ENCODE measurements around the gene LMNTD2. TPM values are rescaled to one million over a fixed set of nuclear protein-coding genes. Genes with fewer than 3 reads are reported as not detected.
"Not testable (repeated sequence)": the region's sequence is repeated elsewhere in the genome, so short reads cannot be mapped to it uniquely, and the experiment has no call there.

Gene LMNTD2
- total RNA-seq, 8 experiments from 2014 or later = 0.29 to 5.4 (median 0.88) TPM

DNA sequence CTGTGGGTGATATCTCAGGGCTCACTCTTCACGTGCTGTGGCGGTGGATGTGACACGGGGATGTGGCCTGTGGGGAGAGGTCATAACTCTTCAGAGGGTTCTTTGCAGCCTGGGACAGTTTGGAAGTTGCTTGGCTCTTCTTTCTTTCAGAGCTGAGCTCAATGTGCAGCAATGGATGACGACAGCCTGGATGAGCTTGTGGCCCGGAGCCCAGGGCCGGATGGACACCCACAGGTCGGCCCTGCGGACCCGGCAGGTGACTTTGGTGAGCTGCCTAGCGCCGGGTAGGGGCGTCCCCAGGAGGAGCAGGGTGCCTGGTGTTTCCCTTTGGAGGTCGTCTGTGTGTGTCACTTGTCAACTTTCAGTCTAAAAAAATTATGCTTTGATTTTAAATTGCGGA is 20.8 kb upstream of the LMNTD2 start:
- in situ Hi-C loops (cut with MboI; ENCODE audit: low pct_unique_long_range_greater_than_20kb in 2 of 9, low sequenced_read_pairs in 9 of 9, unreplicated experiment in 9 of 9) = no loop called here
- 56 to 100% (median 85%) methylated on average over 2 to 7 of the region's 14 CpGs; no CpG with 5 or more reads in 5 of the 10 experiments for WGBS, 10 experiments
- peaks cover 14 to 21% of the 10 kb centered on the region in 2 donors for H3K4me1 ChIP-seq (replicated peaks in 1 of 2)
- no peak for ATAC-seq (replicated peaks in 6 of 8)
- H3K4me3 ChIP-seq = no peak overlapping the region
- H3K27ac ChIP-seq = no peak overlapping the region

DNA sequence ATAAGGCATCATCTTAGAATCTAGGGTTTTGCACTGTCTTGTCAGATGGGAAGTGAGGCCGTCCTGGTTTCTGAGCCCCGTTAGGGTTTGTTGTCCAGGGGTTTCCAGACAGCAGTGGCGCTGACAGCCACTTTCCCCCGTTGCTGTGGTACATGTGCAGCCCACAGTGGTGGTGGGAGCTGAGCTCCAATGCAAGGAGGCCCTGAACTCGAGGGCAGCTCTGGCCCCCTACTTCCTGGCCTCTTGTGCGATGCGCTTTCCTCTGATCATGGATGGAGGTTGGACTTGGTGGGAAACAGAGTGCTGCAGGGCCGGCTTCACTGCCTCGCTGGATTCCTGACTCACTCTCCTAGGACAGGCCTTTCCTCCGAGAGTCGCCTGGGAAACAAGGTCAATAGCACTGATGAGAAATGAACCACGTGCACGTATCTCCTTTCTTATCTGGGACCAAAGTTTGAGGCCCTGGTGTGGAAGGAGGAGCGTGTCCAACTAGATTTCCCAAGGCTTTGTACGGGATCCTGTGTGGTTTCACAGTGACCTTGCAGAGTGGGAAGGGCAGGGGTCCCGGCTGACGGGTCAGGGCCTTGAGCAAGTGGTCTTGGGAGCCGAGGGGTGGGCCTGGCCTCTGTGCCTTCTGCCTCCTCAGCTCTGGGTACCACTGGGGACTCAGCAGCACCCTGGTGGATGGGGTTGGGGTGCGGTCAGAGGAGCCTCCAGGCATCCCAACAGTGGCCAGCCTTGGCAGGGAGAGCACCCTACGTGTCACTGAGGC is 19.5 kb upstream of the LMNTD2 start:
- ATAC-seq (replicated peaks in 6 of 8) = peak in 1 of 8 experiments; percentile 20
- Histone ChIP-seq H3K27ac (no peak overlapping the region), H3K4me1 (replicated peaks in 1 of 2) (peaks cover 14 to 21% of the 10 kb centered on the region in 2 donors), H3K4me3 (no peak overlapping the region)
- in situ Hi-C loops (cut with MboI; ENCODE audit: low pct_unique_long_range_greater_than_20kb in 2 of 9, low sequenced_read_pairs in 9 of 9, unreplicated experiment in 9 of 9) = no loop called here
- 60 to 100% (median 79%) methylated on average over 1 to 11 of the region's 20 CpGs; no CpG with 5 or more reads in 4 of the 10 experiments for WGBS, 10 experiments

DNA sequence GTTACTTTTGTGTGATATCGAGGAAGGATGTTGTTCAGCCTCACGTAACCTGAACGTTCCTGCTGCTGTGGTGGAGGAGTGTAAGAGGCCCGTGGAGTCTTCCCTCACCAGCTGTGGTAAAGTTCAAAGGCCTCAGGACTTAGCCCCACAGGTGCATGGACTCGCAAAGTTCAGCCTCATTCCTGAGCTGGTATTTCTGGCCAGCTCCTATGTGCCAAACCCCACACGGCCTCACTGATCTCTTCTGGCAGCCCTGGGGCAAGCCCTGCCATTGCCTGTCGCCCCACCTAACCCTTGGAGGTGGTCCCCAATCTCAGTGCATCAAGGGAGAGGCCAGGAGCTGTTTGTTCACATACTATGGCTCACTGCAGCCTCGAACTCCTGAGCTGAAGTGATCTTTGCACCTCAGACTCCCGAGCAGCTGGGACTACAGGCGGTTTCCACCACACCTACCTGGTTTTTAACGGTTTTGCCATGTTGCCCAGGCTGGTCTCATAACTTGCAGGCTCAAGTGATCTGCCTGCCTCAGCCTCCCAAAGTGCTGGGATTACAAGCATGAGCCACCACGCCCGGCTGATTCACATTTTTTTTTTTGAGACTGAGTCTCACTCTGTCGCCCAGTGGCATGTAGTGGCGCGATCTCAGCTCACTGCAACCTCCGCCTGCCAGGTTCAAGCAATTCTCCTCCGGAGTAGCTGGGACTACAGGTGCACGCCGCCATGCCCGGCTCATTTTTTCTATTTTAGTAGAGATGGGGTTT is 17.9 kb upstream of the LMNTD2 start:
- ATAC-seq (replicated peaks in 6 of 8) = no peak
- Histone ChIP-seq H3K4me1 (replicated peaks in 1 of 2) (peaks cover 18 to 26% of the 10 kb centered on the region in 2 donors), H3K4me3 (peak overlapping the region in 2 of 5 donors; percentile 87 to 89), H3K27ac (no peak overlapping the region)
- in situ Hi-C loops (cut with MboI; ENCODE audit: low pct_unique_long_range_greater_than_20kb in 2 of 9, low sequenced_read_pairs in 9 of 9, unreplicated experiment in 9 of 9) = no loop called here
- 46 to 100% (median 71%) methylated on average over 1 to 10 of the region's 21 CpGs; no CpG with 5 or more reads in 2 of the 10 experiments for WGBS, 10 experiments

DNA sequence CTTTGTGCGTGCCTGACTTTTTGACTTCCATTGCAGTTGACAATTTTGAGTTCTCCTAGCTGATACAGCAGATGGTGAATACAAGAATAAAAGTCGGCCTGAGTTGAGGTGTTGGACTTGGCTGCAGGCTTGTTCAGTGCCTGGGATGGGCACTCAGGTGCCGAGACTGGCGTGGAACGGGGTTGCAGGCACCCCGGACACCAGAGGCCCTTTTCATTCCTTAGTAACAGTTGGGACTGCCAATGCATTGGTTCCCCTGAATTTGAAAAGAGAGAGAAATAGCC is 17.0 kb upstream of the LMNTD2 start:
- peak overlapping the region in 1 of 2 donors; percentile 100 for H3K27ac ChIP-seq

DNA sequence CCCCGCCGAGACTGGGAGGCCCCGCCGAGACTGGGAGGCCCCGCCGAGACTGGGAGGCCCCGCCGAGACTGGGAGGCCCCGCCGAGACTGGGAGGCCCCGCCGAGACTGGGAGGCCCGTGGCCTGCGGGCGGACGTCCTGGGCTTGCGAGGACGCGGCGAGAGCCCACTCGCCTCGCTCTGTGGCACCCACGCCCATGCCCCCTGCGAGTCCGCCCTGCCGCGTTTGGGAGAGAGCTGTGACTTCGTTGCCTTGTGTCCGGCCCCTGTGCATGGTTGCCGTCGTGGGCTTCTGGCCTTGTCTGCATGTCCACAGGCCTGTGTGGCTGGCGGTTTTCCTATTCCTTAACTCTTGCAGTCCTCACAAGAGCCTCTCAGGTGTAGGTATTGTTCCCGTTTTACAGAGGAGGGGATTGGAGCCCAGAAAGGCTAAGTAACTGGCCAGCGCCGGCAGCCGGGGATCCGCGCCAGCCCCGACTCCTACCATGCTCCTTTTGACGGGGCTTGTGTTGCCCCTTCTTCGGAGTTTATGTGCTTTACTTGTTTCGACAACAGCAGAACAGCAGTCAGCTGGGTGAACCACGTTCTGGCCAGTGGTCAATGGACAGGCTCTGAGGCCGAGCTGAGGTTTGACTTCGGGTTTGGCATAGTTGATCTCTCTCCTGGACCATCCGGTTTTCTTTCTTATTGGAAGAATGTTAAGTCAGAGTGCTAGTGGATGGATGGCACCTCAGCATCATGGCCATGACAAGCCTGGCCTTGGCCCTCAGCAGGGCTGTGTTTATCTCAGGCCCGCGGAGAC is 16.5 kb upstream of the LMNTD2 start:
- peaks cover 19 to 26% of the 10 kb centered on the region in 2 donors for H3K4me1 ChIP-seq (replicated peaks in 1 of 2)
- peak overlapping the region; percentile 79 to 90 (median 87) for H3K4me3 ChIP-seq
- in situ Hi-C loops (cut with MboI; ENCODE audit: low pct_unique_long_range_greater_than_20kb in 2 of 9, low sequenced_read_pairs in 9 of 9, unreplicated experiment in 9 of 9) = no loop called here
- peak in 1 of 8 experiments; percentile 10 for ATAC-seq (replicated peaks in 6 of 8)
- peak overlapping the region; percentile 33 to 100 for H3K27ac ChIP-seq
- WGBS, 10 experiments = 0 to 83% (median 6%) methylated on average over 1 to 12 of the region's 48 CpGs; no CpG with 5 or more reads in 1 of the 10 experiments

More for the DNA sequence above, 17.0 kb upstream of the LMNTD2 start:
- 0 to 100% (median 41%) methylated on average over 1 to 4 of the region's 6 CpGs; no CpG with 5 or more reads in 2 of the 10 experiments for WGBS, 10 experiments
- Histone ChIP-seq H3K4me3 (peak overlapping the region; percentile 79 to 90 (median 87)), H3K4me1 (replicated peaks in 1 of 2) (peaks cover 19 to 26% of the 10 kb centered on the region in 2 donors)
- in situ Hi-C loops (cut with MboI; ENCODE audit: low pct_unique_long_range_greater_than_20kb in 2 of 9, low sequenced_read_pairs in 9 of 9, unreplicated experiment in 9 of 9) = no loop called here
- no peak for ATAC-seq (replicated peaks in 6 of 8)

DNA sequence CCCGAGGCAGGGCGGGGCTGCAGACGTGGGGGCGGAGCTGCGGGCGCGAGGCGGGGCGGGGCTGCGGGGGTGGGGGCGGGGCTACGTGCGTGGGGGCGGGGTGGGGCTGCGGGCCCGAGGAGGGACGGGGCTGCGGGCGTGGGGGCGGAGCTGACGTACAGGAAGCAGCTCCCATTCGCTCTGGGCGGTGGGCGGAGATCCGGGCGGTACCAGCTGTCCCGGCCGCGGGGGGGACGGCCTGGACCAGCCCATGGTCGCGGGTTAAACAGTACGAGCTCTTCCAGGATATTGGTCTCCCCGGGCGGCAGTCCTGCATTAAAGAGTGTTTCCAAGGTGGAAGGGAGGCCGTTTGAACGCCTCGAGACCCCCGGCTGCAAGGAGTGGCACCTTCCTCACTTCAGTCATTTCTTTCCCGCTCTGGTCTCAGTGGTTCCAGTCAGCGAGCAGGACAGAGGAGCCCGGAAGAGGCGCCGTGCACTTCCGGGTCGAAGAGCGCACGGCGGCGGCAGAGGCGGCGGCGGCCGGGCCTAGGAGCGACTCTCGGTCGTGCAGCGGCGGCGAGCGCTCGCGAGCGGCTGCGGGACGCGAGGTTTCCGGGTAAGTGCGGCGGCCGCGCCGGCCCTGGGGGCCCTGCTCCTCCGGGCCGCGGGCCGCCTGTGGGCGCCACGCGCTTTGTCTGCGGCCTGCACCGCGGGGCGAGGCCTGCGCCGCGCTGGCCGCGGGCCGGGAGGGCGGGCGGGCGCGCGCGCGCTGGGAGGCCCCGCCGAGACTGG is 15.6 kb upstream of the LMNTD2 start, which contains the start of gene PHRF1:
Gene PHRF1, plus strand, starts transcription at position 475 of the 773 bp plus-strand sequence. CDS start 5,043 bp downstream, outside the sequence.
- in situ Hi-C loops (cut with MboI; ENCODE audit: low pct_unique_long_range_greater_than_20kb in 2 of 9, low sequenced_read_pairs in 9 of 9, unreplicated experiment in 9 of 9) = no loop called here
- Histone ChIP-seq H3K27ac (peak within 1 kb of the TSS; percentile 98 to 100), H3K4me1 (replicated peaks in 1 of 2) (peaks cover 19 to 28% of the 10 kb centered on the region in 2 donors), H3K4me3 (peak within 1 kb of the TSS; percentile 79 to 90 (median 87))
- ATAC-seq (replicated peaks in 6 of 8) = peak; percentile 81 to 93 (median 85)
- 0% methylated on average over 1 to 4 of the region's 99 CpGs; no CpG with 5 or more reads in 8 of the 10 experiments for WGBS, 10 experiments

DNA sequence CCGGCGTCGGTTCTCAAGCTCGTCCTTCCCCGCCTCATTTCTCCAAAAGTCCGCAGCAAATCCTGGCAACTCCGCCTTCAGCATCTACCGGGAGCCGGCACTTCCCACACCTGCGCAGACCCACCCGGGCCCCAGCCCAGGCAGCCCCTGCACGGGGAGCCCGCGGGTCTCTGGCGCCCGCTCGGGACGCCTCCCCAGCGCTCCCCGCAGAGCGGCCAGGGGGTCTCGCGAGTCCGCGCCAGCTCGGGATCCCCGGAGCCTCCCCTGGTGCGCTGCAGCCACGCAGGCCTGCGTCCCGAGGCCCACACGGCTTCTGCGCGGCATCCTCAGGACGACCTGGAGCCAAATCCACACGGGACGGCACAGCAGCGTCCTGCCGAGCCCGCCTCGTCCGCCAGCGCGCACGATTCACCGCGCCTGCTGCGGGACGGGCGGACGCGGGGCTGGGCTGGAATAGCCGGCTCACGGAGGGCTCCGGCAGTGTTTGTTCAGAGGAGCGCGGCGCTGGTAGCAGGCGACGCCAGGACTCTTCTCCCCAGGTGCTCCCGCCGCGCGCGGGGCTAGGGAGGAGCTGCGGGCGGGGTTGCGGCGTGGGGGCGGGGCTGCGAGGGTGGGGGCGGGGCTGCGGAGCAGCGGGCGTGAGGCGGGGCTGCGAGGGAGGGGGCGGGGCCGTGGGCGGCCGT is 14.9 kb upstream of the LMNTD2 start:
- in situ Hi-C loops (cut with MboI; ENCODE audit: low pct_unique_long_range_greater_than_20kb in 2 of 9, low sequenced_read_pairs in 9 of 9, unreplicated experiment in 9 of 9) = no loop called here
- WGBS, 10 experiments = 0% methylated on average over 6 of the region's 81 CpGs; no CpG with 5 or more reads in 9 of the 10 experiments
- Histone ChIP-seq H3K4me1 (replicated peaks in 1 of 2) (peaks cover 19 to 29% of the 10 kb centered on the region in 2 donors), H3K27ac (peak overlapping the region; percentile 77 to 79), H3K4me3 (peak overlapping the region; percentile 51 to 75 (median 69))
- ATAC-seq (replicated peaks in 6 of 8) = peak; percentile 2 to 73 (median 64)

DNA sequence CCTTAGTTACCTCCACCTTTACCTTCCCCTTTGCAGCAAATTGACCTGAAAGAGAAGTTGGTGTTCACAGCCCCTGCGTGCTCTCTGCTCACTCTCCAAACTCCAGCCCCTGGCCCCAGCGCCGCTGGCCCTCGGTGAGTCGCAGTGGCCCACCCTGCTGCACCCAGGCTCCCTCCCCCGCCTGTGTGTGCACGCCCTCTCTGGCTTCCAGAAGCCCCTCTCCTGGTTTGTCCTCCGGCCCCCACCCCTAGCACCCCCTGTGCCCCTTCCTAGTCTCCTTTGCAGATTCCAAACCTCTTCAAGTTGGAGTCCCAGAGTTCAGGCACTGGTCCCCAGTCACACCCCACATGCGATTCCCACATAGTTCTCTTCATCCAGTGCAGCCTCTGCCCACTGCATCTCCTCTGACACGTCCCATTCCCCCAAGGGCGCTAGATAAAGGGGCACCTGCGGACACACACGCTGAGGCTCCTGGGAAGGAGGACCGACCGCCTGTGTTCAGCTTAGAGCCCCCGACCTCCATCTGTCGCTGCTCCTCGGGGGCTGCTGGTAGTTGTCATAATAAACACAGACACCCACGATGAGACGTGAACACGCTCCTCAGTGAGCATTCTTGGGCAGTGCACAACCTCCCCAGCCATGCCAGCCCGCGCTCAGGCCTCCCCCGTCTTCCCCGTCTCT is 14.2 kb upstream of the LMNTD2 start:
- peak in 5 of 8 experiments; percentile 1 to 10 (median 7) for ATAC-seq (replicated peaks in 6 of 8)
- WGBS, 10 experiments = 0% methylated on average over 1 to 5 of the region's 25 CpGs; no CpG with 5 or more reads in 8 of the 10 experiments
- H3K27ac ChIP-seq = peak overlapping the region; percentile 77 to 79
- peaks cover 19 to 27% of the 10 kb centered on the region in 2 donors for H3K4me1 ChIP-seq (replicated peaks in 1 of 2)
- in situ Hi-C loops (cut with MboI; ENCODE audit: low pct_unique_long_range_greater_than_20kb in 2 of 9, low sequenced_read_pairs in 9 of 9, unreplicated experiment in 9 of 9) = loop anchor here in 1 of 9 experiments (25.0 kb wide), 1 partner anchor 188 kb away; no protein-coding TSS in a partner anchor
- H3K4me3 ChIP-seq = peak overlapping the region; percentile 51 to 75 (median 69)

DNA sequence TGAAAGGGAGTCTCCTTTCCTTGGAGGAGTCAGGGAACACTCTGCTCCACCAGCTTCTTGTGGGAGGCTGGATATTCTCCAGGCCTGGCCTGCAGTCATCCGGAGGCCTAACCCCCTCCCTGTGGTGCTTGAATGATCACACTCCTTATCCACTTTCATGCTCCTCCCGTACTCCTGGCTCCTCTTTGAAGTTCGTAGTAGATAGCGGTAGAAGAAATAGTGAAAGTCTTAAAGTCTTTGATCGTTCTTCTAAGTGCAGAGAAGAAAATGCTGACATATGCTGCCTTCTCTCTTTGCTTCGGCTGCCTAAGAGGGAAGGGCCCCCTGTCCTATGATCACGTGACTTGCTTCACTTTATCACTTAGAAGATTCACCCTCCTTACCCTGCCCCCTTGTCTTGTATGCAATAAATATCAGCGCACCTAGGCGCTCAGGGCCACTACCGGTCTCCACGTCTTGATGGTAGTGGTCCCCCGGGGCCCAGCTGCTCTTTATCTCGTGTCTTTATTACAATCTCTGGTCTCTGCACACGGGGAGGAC is 13.6 kb upstream of the LMNTD2 start:
- H3K4me3 ChIP-seq = peak overlapping the region; percentile 51 to 75 (median 69)
- H3K4me1 ChIP-seq (replicated peaks in 1 of 2) = peaks cover 24 to 27% of the 10 kb centered on the region in 2 donors
- WGBS, 10 experiments = 14 to 62% (median 33%) methylated on average over 1 to 7 of the region's 14 CpGs; no CpG with 5 or more reads in 5 of the 10 experiments
- ATAC-seq (replicated peaks in 6 of 8); H3K27ac ChIP-seq: not testable (repeated sequence)
- in situ Hi-C loops (cut with MboI; ENCODE audit: low pct_unique_long_range_greater_than_20kb in 2 of 9, low sequenced_read_pairs in 9 of 9, unreplicated experiment in 9 of 9) = loop anchor here in 1 of 9 experiments (25.0 kb wide), 1 partner anchor 188 kb away; no protein-coding TSS in a partner anchor

DNA sequence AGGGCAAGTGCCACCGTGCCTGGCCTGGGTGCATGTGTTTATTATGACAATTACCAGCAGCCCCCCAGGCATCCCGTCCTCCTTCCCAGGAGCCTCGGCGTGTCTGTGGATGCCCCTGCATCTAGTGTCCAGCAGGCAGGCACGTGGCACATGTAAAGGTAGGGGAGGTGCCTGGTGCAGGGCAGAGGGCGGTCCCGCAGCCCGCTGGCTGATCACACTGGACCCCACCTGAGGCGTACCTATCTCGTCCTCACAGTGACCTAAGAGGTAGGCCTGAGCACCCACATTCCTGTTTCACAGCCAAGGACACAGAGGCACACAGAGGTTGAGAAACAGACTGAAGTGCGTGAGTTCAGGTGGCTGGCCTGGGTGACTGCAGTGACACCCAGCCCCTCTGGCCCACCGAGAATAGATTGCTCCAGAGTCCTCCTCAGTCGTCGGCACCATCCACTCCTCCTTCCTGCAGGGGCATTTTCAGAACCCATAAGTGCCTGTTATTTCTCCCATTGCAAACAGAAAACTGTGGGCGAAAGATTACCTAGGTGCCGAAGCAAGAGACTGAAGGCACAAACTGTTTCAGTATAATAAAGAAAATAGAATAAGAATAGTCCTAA is 12.7 kb upstream of the LMNTD2 start:
- 79 to 100% (median 95%) methylated on average over 1 to 11 of the region's 16 CpGs; no CpG with 5 or more reads in 3 of the 10 experiments for WGBS, 10 experiments
- H3K4me3 ChIP-seq = peak overlapping the region in 1 of 5 donors; percentile 8
- in situ Hi-C loops (cut with MboI; ENCODE audit: low pct_unique_long_range_greater_than_20kb in 2 of 9, low sequenced_read_pairs in 9 of 9, unreplicated experiment in 9 of 9) = loop anchor here in 1 of 9 experiments (25.0 kb wide), 1 partner anchor 189 kb away; no protein-coding TSS in a partner anchor
- no peak overlapping the region for H3K27ac ChIP-seq
- H3K4me1 ChIP-seq (replicated peaks in 1 of 2) = peaks cover 20 to 26% of the 10 kb centered on the region in 2 donors
- ATAC-seq (replicated peaks in 6 of 8) = no peak
